Fibroblast of lung (primary cell): ENCODE results near the gene AATF.

Experiments used
- EZH2 ChIP-seq: IDR thresholded peaks from 2 replicates; pipeline ENCODE4 v1.5.1; 2012; ENCODE audit warnings: low read length, control low read depth, mild to moderate bottlenecking; ENCODE audit errors: missing control alignments
- TF ChIP-seq, protein P1 (sequence below), 2 donors: IDR thresholded peaks in 1 of 2; conservative IDR thresholded peaks in 1 of 2; 1 replicate in 1 of 2; 2 replicates in 1 of 2; pipeline ENCODE4 v1.5.1; 2011 to 2012; ENCODE audit warnings: low read length in 2 of 2, control low read depth in 1 of 2, inconsistent platforms in 1 of 2, low read depth in 1 of 2, mild to moderate bottlenecking in 1 of 2

DNA sequence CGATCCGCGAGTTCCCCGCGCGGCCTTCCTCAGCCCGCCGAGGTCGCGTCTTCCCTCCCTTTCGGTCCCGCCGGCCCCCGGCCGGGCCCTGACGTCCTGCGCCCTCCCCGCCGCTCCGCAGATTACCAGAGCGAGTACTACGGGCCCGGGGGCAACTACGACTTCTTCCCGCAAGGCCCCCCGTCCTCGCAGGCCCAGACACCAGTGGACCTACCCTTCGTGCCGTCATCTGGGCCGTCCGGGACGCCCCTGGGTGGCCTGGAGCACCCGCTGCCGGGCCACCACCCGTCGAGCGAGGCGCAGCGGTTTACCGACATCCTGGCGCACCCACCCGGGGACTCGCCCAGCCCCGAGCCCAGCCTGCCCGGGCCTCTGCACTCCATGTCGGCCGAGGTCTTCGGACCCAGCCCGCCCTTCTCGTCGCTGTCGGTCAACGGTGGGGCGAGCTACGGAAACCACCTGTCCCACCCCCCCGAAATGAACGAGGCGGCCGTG, 6.1 kb upstream of the AATF start:
- no peak for TF ChIP-seq EZH2
- TF ChIP-seq, protein P1, sequence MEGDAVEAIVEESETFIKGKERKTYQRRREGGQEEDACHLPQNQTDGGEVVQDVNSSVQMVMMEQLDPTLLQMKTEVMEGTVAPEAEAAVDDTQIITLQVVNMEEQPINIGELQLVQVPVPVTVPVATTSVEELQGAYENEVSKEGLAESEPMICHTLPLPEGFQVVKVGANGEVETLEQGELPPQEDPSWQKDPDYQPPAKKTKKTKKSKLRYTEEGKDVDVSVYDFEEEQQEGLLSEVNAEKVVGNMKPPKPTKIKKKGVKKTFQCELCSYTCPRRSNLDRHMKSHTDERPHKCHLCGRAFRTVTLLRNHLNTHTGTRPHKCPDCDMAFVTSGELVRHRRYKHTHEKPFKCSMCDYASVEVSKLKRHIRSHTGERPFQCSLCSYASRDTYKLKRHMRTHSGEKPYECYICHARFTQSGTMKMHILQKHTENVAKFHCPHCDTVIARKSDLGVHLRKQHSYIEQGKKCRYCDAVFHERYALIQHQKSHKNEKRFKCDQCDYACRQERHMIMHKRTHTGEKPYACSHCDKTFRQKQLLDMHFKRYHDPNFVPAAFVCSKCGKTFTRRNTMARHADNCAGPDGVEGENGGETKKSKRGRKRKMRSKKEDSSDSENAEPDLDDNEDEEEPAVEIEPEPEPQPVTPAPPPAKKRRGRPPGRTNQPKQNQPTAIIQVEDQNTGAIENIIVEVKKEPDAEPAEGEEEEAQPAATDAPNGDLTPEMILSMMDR (conservative IDR thresholded peaks at IDR 0.05 in 1 of 2, IDR thresholded peaks at IDR 0.05 in 1 of 2; ENCODE audit: low read depth in 1 of 2, low read length in 2 of 2) = no peak
